Measurements from ENCODE around the gene XG. TPM values are rescaled to one million over a fixed set of nuclear protein-coding genes. Genes with fewer than 3 reads are reported as not detected.
"Not testable (repeated sequence)": the region's sequence is repeated elsewhere in the genome, so short reads cannot be mapped to it uniquely, and the experiment has no call there.

XG gene, protein sequence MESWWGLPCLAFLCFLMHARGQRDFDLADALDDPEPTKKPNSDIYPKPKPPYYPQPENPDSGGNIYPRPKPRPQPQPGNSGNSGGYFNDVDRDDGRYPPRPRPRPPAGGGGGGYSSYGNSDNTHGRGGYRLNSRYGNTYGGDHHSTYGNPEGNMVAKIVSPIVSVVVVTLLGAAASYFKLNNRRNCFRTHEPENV
- polyA plus RNA-seq (2013, experiment 1 of 2; ENCODE audit: insufficient read length), result 1.2 TPM
- 1.9 TPM for polyA plus RNA-seq (2013, experiment 2 of 2; ENCODE audit: insufficient read length)

DNA sequence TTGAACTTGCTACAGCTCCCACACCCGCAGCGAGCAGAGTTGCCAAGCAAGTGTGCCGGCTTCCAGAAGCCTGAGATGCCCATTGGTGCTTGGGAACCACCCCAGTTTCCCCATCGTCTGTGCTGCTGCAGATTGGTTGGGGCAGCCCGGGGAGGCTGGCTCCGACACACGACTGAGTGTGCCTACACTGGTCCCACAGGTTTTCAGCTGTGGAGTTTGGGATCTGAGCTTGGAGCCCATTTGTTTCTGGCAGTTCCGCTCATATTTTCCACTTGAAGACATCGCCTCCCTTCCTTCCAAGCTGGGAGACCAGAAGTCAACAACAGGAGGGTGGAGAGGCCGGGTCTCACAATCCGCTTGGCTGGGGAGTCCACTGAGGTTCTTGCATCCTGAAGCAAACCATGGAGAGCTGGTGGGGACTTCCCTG is at the start of gene XG:
Gene XG (plus strand): TSS at position 167 of the 427 bp plus-strand sequence. CDS start 235 bp downstream, at position 402.
- not testable (repeated sequence) for DNase-seq

DNA sequence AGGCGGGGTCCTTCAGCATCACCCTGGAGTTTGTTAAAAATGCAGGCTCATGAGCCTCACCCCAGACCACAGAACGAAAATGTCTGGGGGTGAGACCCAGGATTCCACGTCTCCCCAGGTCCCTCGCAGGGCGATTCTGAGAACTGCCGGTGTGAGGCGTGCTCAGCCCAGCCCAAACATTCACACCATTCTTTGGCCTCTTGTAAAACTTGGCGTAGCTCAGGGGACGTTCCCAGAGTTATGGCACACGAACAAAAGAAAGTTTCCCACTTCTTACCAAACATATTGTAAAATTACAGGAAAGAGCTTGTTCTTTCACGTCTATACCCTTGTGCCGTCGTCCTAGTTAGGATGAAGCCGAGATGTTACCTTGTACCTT is 47.9 kb upstream of the XG start:
- DNase-seq, result no peak

GRCh38 chrX:2705046-2705832 is 46.6 kb upstream of the XG start:
- DNase-seq, result peak; percentile 18

GRCh38 chrX:2707334-2707760 is 44.5 kb upstream of the XG start:
- DNase-seq, result peak; percentile 92

DNA sequence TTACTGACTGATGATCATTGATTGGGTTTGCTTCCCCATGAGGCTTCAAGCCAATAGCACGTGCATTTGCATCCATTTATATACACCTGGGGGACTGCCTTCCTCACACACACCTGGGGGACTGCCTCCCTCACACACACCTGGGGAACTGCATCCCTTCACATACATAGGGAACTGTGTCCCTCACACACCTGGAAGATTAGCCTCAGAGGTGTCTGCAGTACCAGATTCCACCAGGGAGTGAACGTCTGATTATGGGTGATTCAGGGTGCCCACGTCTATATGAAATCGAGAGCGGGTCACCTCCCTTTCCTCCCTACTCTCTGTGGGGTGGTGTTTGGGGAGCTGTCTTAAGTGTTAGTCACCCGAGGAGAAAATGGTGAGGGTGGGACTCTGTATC is 43.8 kb upstream of the XG start:
- peak; percentile 10 for DNase-seq

DNA sequence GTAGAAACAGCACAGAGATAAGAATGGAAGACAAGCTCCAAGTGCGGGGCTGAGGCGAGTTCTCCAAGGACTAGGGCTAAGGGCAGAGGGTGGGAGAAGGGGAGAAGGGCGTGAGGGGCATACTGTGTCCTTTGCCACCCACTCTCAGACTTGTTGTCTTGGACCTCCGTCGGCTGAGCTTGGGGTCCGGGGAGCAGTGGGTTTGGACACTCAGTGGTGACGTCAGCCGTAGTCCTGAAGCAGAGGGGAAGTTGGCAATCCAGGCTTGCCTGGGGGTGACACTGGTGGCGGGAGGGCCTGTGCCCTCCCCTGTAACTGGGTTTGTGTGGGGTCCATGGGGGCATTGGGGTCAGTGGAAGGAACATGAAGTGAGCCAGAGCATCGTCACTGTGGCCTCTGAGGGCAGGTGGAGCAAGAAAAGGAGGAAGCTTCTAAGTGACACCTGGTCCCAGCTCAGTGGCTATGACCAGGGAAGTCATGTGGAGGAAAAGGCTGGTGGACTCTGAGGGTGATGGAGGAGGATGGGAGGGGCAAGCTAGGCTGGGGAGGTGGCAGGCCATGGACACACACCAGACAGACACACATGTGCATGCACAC is 43.1 kb upstream of the XG start:
- no peak for DNase-seq

DNA sequence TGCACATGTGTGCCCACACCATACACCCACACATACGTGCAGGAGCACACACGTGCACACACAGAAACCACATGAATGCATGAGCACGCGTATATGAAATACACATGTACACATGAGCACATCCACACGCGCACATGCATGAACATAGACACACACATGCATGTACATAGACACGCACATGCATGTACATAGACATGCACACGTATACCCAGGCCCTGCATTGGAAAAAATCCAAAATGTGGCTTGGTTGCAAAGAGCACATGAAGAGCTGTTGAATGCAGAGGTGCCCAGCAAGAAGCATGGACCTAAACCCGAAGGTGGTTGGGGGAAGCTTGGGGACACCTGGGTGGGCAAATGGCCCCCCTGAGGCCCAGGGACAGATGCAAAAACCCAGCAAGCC is 42.3 kb upstream of the XG start:
- DNase-seq, result no peak

- peak; percentile 64 for DNase-seq
Observed at GRCh38 chrX:2710041-2710840, 41.6 kb upstream of the XG start.

- no peak for DNase-seq
Observed at GRCh38 chrX:2711441-2711840, 40.4 kb upstream of the XG start.

DNA sequence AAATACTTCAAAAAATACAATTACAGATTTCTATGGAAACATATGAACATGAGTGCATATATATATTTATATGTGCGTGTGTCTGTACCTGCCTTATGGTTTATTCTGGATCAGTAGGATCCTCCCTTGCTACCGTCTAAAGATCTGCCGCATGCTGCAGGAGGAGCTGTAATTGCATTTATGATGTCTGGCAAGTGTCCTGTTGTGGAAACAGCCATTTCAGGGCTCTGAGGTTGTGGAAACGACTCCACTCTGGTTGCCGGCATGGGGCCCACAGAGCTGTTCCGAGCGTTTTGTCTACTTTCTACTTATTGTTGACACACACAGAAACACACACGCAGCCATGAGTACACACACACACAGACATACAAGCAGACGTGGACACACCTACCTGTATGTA is 39.4 kb upstream of the XG start:
- DNase-seq, result no peak

DNA sequence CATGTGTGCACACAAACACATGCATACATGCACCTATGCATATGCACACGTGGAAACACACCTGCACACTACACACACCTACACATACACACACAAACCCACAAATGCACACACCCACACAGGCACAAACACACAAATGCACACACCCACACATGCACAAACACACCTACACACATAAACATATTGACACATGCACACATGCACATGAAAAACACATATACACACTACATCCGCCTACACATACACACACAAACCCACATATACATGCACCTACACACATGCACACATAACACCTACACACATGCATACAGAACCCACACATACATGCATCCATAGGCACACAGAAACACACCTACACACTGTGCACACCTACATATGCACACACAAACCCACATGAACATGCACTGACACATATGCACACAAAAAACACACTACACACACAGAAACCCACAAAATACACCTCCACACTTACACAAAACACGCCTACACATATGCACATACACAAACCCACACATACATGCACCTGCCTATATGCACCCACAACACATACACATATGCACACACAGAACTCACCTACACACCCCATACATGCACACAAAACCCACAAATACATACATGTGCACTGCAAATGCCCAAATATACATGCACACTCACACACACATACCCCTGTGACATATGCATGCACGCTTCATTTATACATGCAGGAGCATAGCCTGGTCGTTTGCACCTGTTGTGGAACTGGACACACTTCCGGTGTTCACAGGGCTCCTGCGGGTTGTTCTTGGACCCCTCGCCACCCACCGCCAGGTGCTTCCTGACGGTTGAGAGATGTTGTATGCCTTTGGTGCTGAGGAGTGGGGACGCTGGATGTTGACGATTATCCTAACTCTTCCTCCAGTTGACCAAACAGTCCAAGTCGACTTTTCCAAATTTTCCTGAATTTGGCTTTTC is 38.7 kb upstream of the XG start:
- no peak for DNase-seq

DNA sequence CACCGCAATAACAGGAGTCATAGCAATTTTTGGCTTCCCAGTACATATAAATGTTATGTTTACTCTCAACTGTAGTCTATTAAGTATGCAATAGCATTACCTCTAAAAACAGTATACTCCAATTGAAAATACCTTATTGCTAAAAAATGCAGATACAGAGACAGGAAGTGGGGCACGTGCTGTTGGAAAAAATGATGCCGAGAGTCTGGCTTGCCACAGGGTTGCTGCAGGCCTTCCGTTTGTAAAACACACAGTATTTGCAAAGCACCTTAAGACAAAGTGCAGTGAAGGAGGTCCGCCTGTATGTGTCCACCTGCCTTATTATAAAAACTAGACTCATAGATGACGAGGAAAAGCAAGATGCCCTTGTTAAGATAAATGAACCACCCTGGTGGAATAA is 37.3 kb upstream of the XG start:
- no peak for DNase-seq

GRCh38 chrX:2715066-2715600 is 36.7 kb upstream of the XG start:
- no peak for DNase-seq

- no peak for DNase-seq
Observed at GRCh38 chrX:2717312-2717711, 34.5 kb upstream of the XG start.

- no peak for DNase-seq
Observed at GRCh38 chrX:2718821-2719220, 33.0 kb upstream of the XG start.

DNA sequence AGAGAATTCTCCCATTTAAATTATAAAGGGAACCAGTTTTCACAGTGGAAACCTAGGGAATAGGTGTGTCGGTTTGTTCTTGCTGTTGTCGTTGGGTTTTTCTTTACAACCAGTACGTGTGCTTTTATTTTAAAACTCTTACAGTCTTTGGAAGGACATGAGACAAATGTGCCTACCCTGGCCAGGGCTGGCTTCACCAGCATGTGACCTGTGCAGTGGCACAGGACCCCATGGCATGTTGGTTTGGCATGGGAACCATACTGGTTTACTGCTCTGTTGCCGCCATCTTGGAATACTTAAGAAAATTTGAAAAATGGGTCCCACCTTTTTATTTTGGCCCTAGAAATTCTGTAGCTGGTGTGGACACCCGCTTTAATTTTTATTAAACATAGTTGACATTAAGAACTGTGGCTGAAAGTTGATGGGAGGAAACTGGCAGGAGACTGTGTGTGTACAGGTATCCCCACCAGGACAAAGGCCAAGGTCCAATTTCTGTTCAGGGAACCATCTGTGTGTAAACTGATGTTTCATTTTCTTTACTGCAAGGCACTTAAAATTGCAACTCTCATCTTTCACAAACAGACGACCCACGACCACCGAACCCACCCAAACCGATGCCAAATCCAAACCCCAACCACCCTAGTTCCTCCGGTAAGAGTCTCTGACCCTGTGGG is 31.9 kb upstream of the XG start:
- DNase-seq, result no peak

DNA sequence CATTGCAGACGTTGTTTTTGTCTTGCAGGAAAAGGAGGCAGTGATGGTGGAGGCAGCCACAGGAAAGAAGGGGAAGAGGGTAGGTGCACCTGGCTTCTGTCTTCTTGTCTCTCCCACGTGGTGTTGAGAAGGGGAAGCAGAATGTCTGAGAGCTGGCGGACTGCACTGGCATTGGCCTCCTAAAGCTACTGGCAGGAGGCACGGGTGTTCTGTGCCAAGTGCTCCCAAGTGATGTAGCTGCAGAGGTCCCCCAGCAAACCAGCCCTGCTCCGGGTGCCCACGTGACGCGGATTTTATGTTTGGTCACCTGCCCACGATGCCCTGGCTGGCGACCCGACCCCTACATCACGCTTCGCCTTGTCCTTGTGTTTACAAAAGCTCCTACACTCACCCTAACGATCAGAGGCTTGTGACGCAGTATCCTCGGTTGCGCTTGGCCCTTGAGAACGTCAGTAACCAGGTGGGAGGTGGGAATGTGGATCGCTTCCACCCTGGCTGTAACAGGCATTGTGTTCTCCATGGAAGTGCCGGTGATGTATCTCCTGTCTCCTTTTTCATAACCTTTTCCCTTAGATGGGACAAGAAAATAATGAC is 28.5 kb upstream of the XG start:
- no peak for DNase-seq

DNA sequence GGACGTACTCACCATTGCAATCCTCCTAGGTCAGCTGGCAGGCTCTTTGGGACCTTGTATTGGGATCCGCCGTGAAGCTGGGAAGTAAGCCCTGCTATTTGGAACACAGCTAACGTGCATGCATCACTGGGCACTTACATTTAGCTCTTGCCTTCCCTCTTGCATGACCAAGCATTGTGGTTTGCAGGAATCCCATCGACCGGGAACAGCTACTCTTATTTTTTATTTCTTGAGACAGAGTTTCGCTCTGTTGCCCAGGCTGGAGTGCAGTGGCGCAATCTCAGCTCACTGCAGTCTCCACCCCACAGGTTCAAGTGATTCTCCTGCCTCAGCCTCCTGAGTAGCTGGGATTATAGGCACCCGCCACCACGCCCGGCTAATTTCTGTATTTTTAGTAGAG is 24.6 kb upstream of the XG start:
- not testable (repeated sequence) for DNase-seq

DNA sequence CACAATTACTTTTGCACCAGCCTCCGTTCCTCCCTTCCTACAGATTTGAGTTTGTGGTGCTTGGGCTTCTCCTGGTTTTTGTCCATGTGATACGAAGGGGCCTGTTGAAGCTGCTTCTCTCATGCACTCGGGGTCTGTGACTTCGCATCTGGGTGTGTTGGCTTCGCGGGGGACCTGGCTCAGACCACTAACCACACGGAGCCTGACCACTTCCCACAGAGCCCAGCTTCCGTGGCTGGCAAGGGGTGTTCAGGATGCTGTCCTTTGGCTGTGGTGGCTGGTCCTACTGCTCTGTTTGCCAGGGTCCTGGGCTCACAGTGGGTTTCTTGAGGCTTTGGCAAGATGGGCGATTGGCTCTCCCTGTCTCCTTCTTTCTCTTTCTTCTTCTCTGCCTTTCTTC is 19.8 kb upstream of the XG start:
- DNase-seq, result no peak

- DNase-seq, result no peak
Observed at GRCh38 chrX:2732649-2733048, 19.2 kb upstream of the XG start.
